Measurements from ENCODE around the gene SKIL.

DNA sequence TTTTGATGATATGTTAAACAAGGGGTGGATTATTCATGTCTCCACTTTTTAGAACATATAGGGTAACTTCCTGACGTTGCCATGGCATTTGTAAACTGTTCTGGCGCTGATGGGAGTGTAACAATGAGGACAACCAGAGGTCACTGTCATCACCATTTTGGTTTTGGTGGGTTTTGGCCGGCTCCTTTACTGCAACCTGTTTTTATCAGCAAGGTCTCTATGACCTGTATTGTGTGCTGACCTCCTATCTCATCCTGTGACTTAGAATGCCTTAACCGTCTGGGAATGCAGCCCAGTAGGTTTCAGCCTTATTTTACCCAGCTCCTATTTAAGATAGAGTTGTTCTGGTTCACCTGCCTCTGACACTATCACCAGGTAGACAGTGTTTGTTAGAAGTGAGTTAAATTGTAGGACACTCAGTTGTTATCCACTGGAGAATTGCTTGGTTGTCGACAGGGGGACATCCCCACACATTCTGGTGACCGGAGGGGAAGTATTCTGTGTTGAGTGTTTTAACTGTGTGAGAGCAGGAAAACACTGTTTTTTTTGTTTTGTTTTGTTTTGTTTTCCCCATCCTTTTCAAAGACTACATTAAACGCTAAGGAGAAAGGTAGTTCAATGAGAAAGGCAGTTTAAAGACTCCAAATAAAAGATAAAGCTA, 36.9 kb upstream of the SKIL start:
- TF ChIP-seq POLR2AphosphoS5 (IDR thresholded peaks at IDR 0.05; ENCODE audit: borderline replicate concordance, low read depth, low read length) (no peak), EZH2 (IDR thresholded peaks at IDR 0.05) (no peak)

Measured in SK-N-MC (cell line).